ENCODE data around the gene KCNMB3. TPM values are rescaled to one million over a fixed set of nuclear protein-coding genes. Genes with fewer than 3 reads are reported as not detected.
"Not testable (repeated sequence)": the region's sequence is repeated elsewhere in the genome, so short reads cannot be mapped to it uniquely, and the experiment has no call there.

The KCNMB3 gene
- total RNA-seq, 4 donors from 2014 or later, result 1.3 to 4.1 (median 2.9) TPM

GRCh38 chr3:179276001-179276400, 25.1 kb upstream of the KCNMB3 start:
- Histone ChIP-seq H3K4me1 (no peaks in the 10 kb centered on the region), H3K27ac (replicated peaks in 1 of 4) (no peak overlapping the region), H3K36me3 (no peaks in the 10 kb centered on the region), H3K4me3 (no peak overlapping the region), H3K27me3 (no peaks in the 10 kb centered on the region), H3K9me3 (no peaks in the 10 kb centered on the region)
- DNase-seq (ENCODE audit: extremely low spot score), result peak; percentile 29
- 67% methylated on average over 3 of the region's 3 CpGs for WGBS
- intact Hi-C loops (cut with DNase I), result no loop called here
- no peak for TF ChIP-seq POLR2AphosphoS5 (IDR thresholded peaks at IDR 0.05)
- no peak for TF ChIP-seq CTCF (IDR thresholded peaks at IDR 0.05)
- TF ChIP-seq EP300 (IDR thresholded peaks at IDR 0.05), result no peak
- no peak for TF ChIP-seq POLR2A (IDR thresholded peaks at IDR 0.05; ENCODE audit: low read depth)

GRCh38 chr3:179274434-179274833, 23.5 kb upstream of the KCNMB3 start:
- H3K27me3 ChIP-seq; H3K36me3 ChIP-seq; H3K27ac ChIP-seq (replicated peaks in 1 of 4); H3K4me3 ChIP-seq; H3K9me3 ChIP-seq; DNase-seq (ENCODE audit: extremely low spot score); H3K4me1 ChIP-seq; intact Hi-C loops (cut with DNase I): not testable (repeated sequence)
- WGBS, result 95% methylated on average over 2 of the region's 2 CpGs

GRCh38 chr3:179272385-179272784, 21.5 kb upstream of the KCNMB3 start:
- DNase-seq (ENCODE audit: extremely low spot score), result no peak
- no peak for TF ChIP-seq POLR2A (IDR thresholded peaks at IDR 0.05; ENCODE audit: low read depth)
- TF ChIP-seq CTCF (IDR thresholded peaks at IDR 0.05), result peak; percentile 20 to 36 (median 26)
- H3K9me3 ChIP-seq, result no peaks in the 10 kb centered on the region
- no peaks in the 10 kb centered on the region for H3K27me3 ChIP-seq
- H3K27ac ChIP-seq (replicated peaks in 1 of 4), result no peak overlapping the region
- H3K4me3 ChIP-seq, result no peak overlapping the region
- H3K4me1 ChIP-seq, result no peaks in the 10 kb centered on the region
- intact Hi-C loops (cut with DNase I), result no loop called here
- 92% methylated on average over 3 of the region's 3 CpGs for WGBS
- H3K36me3 ChIP-seq, result no peaks in the 10 kb centered on the region

DNA sequence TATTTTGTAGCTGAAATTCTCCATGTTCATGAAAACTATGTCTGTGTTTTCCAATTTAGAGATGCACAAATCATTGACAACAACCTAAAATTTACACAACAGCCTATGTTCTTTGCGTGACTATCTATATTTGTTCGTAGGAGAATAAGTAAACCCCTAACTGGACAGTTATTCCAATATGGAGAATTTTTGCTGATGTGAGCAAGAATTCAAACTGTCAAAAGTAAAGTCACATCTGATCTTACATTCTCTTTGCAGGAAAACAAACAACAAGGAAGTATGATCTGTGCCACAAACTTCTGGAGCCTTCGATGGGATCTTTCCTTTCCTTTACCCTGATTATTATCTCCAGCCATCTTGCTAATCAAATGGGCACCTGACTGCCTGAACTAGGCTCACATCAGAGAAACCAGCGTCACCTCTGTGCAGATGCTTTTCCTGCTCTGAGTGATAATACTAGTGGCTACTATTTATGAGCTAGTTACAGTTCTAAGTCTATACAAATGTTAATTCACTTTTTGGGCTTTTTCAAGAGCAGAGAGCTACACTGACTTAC, 18.3 kb upstream of the KCNMB3 start:
- WGBS, result 79% methylated on average over 4 of the region's 4 CpGs
- no peak for DNase-seq (ENCODE audit: extremely low spot score)
- Histone ChIP-seq H3K36me3 (no peaks in the 10 kb centered on the region), H3K4me1 (peaks cover 0 to 5% (median 2%) of the 10 kb centered on the region in 4 donors), H3K27ac (replicated peaks in 1 of 4) (no peak overlapping the region), H3K27me3 (no peaks in the 10 kb centered on the region), H3K4me3 (no peak overlapping the region), H3K9me3 (no peaks in the 10 kb centered on the region)
- intact Hi-C loops (cut with DNase I), result no loop called here
- TF ChIP-seq POLR2AphosphoS5 (IDR thresholded peaks at IDR 0.05) (no peak), POLR2A (IDR thresholded peaks at IDR 0.05; ENCODE audit: low read depth) (no peak), CTCF (IDR thresholded peaks at IDR 0.05) (no peak)

GRCh38 chr3:179268400-179269051, 17.6 kb upstream of the KCNMB3 start:
- H3K27ac ChIP-seq (replicated peaks in 1 of 4), result no peak overlapping the region
- H3K4me1 ChIP-seq, result peaks cover 0 to 6% (median 3%) of the 10 kb centered on the region in 4 donors
- no peaks in the 10 kb centered on the region for H3K27me3 ChIP-seq
- no peak for TF ChIP-seq EP300 (IDR thresholded peaks at IDR 0.05)
- TF ChIP-seq POLR2AphosphoS5 (IDR thresholded peaks at IDR 0.05), result no peak
- no peak for TF ChIP-seq POLR2A (IDR thresholded peaks at IDR 0.05; ENCODE audit: low read depth)
- no peak for TF ChIP-seq CTCF (IDR thresholded peaks at IDR 0.05)
- 51% methylated on average over 4 of the region's 4 CpGs for WGBS
- intact Hi-C loops (cut with DNase I), result no loop called here
- no peak for DNase-seq (ENCODE audit: extremely low spot score)
- no peaks in the 10 kb centered on the region for H3K36me3 ChIP-seq
- H3K9me3 ChIP-seq, result no peaks in the 10 kb centered on the region
- H3K4me3 ChIP-seq, result no peak overlapping the region

Data from esophagus muscularis mucosa (tissue), 4 donors.